AG08395 (cell line): Measurements from ENCODE around the gene FAM222B.
A peak's percentile ranks its signal among the peaks of the same experiment; 100 is the strongest.
"Not testable (repeated sequence)": the region's sequence is repeated elsewhere in the genome, so short reads cannot be mapped to it uniquely, and the experiment has no call there.

Experiments
- DNase-seq: peaks from one replicate; pipeline ENCODE4 v3.0.0; 2012; ENCODE audit warnings: mixed read lengths, low spot score

Gene FAM222B

DNA sequence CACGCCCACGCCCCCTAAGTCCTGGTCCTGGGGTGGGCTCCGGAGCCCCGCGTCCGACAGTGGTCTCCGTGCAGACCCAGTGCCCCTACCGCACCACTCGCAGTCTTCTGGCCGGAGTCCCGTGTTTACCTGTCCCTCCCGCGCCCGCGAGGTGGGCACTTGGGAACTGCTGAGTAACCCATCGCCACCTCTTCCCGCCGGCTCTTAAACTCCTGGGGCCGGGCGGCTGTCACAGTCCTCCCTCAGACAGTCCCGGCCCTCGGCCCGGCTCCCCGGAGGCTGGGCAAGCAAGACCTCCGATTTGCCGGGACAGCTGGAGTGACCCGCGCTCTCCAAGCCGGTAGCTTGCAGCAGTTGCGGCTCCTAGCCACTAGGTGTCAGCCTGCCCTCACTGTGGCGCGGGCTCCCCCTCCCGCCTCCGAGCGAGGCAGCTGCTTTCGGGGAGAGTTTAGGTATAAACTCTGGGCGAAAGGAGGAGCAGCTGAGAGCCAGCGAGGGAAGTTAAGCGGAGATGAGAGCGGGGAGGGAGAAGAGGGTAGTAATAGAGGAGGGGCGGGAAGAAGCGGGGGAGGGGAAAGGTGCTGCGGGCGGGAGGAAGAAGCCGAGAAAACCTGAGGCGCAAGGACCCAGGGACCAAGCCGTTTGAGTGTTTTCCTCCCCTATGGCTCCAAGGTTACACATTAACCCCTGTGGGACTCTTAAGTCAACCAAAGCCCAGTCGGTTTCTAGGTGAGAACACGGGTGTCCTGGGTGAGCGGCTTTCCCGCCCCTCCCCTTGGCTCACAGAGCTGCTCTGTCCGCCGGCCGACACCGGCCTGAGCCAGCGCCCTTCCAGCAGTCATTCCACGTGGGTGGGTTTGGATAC lies 115.7 kb downstream of the FAM222B start:
- peak; percentile 87 for DNase-seq

DNA sequence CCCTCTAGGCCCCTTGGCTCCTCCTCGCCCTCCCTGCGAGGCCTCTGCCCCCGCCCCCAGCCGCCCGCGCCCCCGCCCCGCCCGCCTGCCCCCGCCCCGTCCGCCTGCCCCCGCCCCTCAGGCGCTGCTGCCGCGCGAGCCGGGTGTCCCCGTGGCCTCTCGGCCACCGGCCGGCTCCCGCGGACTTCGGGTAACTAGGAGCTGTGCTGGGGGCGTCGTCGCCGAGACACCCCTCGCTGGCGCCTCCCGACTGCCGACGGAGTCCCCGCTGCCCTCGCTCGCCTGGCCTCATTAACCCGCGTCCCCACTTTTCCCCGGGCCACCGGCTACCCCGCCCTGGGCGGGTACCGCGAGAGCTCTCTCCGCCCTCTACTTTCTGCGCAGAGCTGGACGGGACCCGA lies 116.4 kb downstream of the FAM222B start, which contains the start of gene TLCD1:
Gene TLCD1 (minus strand): TSS at position 8 of the 401 bp plus-strand sequence. CDS start 136 bp downstream, outside the sequence.
- DNase-seq: peak; percentile 84

DNA sequence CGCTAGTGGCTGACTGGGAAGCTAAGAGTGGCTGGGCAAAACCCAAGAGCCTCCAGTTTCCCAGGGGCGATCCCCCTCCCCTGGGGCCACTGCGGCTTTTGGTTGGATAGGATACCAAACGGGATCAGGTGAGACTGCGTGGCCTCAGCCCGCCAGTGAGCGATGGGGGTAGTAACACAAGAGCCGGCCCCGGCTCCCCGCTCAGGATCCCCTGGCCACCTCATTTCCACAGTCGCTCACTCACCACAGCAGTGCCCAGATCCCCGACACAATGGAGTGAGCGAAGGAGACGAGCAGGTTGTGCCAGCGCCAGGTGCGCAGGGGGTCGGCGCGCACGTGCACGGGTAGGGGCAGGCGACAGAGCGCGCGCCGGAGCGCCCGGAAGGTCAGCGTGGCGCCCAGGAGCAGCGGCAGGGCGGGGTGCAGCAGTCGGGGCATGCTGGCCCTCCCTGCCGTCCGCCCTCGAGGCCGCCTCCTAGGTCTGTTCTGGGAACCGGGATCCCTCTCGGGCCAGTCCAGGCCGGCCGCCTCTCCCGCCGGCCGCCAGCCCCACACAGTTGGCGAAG lies 116.8 kb downstream of the FAM222B start:
- DNase-seq: no peak

DNA sequence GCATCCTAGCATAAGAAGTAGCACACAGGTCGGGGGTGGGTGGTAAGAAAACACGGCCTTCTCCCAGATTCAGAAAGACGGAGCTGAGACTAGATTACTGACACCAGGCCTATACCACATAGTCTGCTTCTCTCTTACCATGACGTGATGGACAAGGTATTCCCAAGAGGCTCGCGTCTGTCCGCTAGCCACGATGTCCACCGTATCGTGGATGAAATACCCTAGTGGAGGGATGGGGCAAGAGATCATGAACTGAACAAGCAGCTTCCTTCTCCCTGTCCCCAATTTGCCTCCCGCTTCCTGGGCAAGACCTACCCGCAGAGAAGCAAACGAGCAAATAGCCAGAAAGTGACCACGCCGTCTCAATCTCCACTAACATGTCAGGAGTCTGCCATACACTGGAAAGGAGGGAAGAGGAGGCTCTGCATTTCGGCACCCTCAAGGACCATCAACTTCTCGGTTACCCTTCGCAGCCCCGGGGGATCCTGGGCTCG lies 117.4 kb downstream of the FAM222B start:
- peak; percentile 30 for DNase-seq

DNA sequence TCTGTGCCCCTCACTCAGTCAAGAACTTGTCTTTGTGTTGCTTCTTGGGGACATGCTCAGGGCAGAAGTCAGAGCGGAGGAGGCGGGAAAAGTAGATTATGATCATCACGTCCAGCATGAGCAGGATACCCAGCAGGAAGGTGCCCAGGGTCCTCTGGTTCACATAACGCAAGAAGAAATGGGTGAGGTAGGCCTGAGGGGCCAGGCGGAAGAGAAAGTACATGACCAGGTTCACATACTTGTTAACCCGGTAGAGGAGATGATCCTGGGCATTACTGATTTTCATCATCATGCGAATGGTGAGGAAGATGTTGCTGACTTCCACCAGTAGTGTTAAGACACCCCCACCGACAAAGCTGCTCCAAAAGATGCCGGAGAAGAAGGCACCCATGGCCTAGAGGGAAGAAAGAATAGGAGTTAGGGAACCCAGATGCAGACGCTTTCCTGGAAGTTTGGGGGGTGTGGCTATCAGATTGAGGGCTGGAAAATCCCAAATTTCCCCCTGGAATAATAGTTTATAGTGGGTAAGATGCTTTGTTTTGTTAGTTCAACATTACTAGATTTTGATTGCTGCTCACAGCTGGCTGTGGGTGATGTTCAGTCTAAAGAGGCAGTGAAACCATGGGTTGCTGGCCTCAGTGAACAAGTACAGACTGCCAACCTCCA lies 118.0 kb downstream of the FAM222B start:
- no peak for DNase-seq

DNA sequence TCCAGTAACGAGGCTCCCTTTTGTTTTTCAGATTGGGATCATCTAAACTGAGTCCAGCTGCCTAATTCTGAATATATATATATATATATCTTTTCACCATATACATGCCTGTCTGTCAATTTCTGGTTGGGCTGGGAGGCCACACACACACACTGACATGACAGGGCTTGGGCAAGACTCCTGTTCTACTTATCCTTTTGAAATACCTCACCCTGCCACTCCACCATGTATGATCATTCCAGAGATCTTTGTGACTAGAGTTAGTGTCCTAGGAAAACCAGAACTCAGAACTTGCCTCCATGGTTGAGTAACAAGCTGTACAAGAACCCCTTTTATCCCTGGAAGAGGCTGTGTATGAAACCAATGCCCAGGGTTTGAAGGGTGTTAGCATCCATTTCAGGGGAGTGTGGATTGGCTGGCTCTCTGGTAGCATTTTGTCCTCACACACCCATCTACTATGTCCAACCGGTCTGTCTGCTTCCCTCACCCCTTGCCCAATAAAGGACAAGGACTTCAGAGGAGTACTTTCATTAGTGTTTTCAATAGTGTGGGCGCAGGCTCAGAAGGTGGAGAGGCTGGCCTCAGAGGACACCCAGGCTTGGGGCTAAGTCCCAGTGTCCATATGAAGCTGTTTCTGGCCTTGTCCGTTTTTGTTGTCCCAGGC lies 118.6 kb downstream of the FAM222B start:
- DNase-seq: not testable (repeated sequence)

DNA sequence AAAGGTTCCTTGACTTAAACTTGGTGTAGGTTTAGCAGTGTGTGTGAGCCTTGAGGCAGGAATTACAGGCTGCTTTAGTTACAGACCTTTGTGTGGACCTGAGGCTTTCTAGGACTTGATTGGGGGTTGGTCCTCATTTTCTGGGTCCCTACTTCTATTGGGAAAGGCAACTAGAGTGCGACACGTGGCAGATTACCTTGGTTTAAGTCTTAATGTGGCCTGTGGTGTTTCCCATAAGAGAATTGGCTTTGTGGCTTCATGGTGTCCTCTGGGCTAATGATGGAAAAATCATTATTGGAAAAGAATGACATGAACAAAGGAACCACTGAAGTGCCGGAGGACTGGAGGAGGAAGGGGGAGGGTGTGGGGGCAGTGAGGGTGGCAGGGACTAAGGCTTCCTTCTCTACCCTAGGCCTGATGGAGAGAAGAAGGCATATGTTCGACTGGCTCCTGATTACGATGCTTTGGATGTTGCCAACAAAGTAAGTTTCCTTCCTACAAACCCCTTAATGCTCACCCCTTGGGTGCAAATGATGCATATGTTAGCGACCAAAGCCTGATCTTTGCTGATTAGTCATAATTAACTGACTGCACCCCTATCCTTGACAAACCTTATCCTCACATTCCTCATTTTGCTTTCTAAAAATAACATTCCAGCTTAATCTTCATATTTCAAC lies 119.3 kb downstream of the FAM222B start:
- no peak for DNase-seq

DNA sequence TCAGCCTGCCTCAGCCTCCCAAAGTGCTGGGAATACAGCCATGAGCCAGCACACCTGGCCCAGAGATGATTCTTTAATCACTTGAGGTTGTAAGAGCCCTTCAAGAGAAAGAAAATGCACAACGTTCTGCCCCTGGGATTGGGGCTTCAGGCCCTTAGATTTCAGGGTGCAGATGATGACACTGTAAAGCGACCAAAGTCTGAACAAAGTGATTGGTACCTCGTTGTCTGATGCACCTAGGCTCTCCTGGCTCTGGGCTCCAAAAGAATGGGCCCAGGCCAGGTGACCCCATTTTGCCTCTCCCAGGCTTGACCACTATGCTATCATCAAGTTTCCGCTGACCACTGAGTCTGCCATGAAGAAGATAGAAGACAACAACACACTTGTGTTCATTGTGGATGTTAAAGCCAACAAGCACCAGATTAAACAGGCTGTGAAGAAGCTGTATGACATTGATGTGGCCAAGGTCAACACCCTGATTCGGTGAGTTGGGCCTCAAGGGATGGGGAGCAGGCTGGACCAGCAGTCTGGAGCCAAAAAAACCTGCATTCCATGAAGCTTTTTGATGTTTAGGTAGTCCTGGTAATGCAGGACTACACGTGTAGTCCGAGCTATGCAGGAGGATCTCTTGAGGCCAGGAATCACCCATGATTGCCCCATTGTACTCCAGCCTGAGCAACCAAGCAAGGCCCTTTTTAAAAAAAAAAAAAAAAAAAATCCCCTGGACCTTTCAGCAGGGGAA lies 120.0 kb downstream of the FAM222B start:
- DNase-seq: no peak

DNA sequence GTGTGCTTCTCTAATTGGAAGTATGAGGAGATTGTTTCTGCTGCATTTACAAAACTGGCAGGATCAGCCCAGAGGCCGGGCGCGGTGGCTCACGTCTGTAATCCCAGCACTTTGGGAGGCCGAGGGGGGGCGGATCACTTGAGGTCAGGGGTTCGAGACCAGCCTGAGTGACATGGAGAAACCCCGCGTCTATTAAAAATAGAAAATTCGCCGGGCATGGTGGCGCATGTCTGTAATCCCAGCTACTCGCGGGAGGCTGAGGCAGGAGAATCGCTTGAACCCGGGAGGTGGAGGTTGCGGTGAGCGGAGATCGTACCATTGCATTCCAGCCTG lies 121.6 kb downstream of the FAM222B start:
- not testable (repeated sequence) for DNase-seq

DNA sequence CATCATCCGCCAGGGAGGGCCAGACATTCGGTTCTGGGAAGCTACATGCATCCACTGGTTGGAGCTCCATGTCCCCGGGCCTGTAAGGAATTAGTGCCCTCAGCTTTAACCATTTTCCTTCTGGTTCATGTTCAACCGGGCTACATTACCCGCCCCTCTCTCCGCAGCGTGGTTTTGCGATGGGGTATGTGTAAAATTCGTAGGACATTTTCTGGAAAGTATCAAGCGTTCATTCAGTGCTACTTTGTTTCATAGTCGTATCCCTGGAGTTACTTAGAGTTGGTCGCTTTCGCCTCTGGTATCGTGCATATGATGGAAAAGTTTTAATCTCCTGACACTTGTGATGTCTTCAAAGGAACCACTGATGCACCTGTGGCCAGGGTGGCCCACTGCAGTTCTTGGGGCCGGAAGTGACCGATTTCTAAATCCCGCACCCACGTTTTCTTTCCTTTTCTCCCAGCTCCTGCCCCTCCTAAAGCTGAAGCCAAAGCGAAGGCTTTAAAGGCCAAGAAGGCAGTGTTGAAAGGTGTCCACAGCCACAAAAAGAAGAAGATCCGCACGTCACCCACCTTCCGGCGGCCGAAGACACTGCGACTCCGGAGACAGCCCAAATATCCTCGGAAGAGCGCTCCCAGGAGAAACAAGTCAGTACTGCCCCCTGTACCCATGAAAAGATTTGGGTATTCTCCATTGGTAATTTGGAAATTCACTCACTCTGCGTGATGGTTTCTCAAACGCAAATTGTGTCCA lies 122.2 kb downstream of the FAM222B start:
- DNase-seq: no peak

DNA sequence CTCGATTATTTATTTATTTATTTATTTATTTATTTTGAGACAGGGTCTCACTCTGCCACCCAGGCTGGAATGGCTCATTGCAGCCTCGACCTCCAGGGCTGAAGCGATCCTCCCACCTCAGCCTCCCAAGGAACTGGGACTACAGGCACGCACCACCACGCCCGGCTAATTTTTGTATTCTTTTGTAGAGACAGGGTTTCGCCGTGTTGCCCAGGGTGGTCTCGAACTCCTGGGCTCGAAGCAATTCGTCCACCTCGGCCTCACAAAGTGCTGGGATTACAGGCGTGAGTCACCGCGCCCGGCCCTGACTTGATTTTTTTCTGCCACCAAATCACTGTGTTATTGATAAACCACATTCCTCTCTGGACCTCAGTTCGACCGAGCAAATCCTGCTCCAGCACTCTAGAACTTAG lies 123.6 kb downstream of the FAM222B start:
- DNase-seq: no peak

DNA sequence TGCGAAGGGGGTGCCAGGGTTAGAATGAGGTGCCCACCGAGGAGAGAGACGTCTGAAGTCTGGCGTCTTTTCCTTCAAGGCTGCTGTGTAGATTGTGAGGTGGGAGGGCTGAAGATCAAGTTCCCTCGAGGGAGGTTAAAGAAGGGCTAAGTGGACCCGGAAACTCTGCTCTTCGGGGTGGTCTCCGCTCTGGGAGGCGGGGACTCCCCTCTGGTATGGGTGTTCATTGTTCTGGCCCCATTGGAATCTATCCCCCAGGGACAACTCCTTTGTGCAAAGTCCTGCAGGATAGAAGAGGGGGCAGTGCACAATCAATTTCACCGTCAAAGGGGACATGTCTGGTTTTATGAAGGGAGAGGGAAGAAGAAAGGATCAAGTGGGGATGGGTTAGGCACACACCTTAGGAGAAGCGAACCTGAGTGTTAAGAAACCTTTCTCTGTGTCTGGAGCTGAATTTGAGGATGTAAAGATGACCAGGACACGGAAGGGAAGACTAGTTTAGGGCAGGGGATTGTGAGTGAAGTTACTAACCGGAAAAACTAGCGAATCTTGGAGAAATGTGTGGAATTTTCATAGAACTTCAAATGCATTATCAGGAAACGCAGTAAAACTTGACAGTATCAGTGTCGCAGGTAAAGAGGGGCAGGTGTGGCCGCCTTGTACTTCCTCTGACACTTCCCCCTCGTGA lies 124.1 kb downstream of the FAM222B start:
- no peak for DNase-seq

DNA sequence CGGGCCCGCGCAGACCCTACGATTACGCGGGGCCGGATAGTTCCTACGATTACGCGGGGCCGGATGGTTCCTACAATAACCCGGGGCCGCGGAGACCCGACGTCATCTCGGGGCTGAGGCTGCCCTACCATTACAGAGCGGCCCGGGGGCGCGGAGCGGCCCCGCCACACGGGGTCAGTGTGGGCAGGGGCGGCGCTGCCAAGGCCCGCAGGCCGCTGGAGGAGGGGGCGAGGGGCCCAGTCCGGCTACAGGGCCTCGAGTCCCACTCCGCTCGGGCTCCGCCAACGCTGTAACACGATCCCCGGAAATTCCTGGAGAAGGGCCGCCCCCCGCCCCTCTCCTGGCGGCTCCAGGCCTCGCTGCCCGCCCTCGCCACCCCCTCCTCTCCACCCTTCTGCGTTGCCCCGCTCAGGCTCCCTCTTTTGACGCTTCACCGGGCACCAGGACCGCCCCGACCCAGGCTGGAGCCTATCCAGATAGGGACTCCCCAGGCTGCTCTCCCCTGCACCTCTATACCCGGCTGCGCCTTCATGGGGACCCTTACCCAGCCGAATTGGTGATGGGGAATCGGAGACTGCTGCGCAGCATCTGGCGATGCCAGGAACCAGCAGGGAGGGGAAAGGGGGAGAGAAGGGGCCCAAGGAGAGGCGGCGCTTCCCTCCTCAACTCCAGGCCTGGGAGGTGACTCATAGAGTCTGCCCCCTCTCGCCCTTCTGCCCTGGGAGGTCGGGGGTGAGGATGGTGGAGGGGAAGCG lies 124.8 kb downstream of the FAM222B start, which contains the start of gene RAB34:
Gene RAB34 (minus strand): TSS at position 291 of the 755 bp plus-strand sequence. CDS start 602 bp downstream, outside the sequence.
- DNase-seq: peak; percentile 68

DNA sequence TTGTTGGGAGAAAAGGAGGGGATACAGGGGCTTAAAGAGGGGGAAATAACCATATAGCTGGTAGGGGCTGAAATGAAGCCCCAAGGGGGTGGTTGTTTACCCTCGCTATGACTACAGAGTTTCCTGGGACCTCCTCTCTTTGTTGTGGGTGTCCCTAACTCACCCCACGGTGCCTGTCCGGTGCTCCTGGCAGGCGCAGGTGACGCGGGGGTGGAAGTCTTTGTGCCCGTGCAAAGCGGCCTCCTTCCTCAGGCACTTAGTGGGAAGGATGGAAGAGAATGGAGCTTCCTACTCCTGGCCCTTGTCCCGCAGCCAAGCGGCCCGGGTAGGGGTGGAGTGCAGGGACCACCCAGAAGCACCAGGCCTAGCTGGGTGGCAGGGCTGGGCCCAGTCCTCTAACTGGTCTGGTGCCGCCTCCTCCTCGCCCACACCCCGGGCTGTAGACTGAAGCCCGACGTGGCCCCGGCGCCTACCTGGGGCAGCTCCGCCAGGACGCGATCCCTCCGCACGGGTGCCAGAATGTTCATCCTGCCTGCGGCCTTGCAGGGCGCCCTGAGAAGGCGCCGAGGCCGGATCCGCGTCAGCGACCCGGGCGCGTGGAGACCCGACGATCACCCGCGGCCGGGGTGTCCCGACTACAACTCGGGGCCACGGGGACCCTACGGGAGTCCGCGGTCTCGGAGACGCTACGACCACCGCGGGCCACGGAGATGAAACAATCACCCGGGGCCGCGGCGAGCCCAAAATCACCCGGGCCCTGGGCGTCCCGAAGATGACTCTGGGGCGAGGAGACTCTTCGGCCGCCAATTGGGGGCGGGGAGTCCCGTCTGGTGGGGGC lies 125.6 kb downstream of the FAM222B start:
- DNase-seq: peak; percentile 14

DNA sequence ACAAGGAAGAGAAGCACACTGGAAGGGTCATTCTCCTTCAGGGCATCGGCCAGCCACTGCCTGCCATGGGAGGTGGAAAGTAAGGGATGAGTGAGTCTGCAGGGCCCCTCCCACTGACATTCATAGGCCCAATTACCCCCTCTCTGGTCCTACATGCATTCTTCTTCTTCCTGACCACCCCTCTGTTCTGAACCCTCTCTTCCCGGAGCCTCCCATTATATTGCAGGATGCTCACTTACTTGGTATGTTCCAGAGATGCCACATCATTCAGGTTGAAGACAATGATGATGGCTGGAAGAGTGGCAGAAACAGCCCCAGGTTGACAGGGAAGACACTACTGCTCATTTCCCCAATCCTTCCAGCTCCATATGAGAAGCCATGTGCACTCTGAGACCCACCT lies 127.4 kb downstream of the FAM222B start:
- no peak for DNase-seq

DNA sequence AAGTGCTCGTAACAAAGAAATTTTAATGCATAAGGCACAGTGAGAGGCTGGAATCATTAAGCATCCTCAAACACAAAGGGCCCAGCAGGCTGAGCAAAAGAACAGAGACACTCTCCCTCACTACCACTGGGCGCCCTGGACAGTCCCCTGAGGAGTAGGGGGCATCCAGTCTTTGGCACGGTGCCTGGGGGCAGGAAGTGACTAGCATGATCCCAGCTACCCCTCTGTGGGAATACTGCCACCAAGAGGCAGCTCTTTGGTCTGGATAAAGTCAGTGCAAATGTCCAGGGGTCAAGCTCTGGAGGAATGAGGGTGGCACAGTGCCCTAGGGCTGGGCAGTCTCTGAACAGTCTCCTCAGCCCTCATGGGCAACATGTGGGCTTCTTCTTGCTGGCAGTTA lies 128.3 kb downstream of the FAM222B start:
- DNase-seq: no peak

DNA sequence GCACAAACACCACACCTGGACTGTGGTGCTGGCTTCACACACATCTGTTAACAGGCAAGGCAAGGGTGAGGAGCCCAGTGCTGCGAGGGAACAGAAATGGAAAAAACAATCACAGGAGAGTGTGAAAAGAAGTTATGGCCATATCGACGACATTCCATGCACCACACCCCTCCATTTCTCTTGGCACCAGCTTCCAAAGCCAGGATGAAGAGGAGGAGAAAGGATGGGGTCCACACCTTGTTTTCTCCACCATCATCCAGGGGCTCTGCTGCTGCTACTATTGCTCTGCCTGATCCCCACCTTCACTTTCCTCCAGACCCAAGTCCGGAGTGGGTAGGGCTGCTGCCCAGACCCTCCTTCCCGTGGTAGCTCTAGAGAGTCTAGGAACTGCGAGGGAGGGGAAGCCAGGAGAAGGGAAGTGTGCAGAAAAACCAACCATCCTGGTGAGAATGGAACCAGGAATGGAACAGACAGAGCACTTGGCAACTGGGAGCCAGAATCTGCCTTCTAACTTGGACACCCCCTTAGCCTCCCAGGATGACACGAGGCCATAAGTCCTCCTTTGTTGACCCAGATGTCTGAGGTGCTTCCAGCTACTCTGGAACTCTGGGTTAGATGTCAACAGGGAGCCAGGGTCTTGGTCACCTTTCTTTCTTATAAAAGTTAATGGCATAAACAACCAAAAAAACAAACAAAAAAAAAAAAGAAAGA lies 129.7 kb downstream of the FAM222B start:
- no peak for DNase-seq
